ENCODE results near the gene KRT33B.
"Not testable (repeated sequence)": the region's sequence is repeated elsewhere in the genome, so short reads cannot be mapped to it uniquely, and the experiment has no call there.

Gene KRT33B

GRCh38 chr17:41346421-41346820 is 23.2 kb downstream of the KRT33B start:
- not testable (repeated sequence) for DNase-seq (ENCODE audit: low read depth)

GRCh38 chr17:41345992-41346391 is 23.6 kb downstream of the KRT33B start:
- no peak for DNase-seq (ENCODE audit: low read depth)

GRCh38 chr17:41343029-41343428 is 26.6 kb downstream of the KRT33B start:
- no peak for DNase-seq (ENCODE audit: low read depth)

- no peak for DNase-seq (ENCODE audit: low read depth)
Observed at GRCh38 chr17:41340934-41341861, 28.4 kb downstream of the KRT33B start.

GRCh38 chr17:41340494-41340893 is 29.1 kb downstream of the KRT33B start:
- DNase-seq (ENCODE audit: low read depth), result no peak

- no peak for DNase-seq (ENCODE audit: low read depth)
Observed at GRCh38 chr17:41339571-41340172, 29.9 kb downstream of the KRT33B start.

GRCh38 chr17:41338961-41339485 is 30.6 kb downstream of the KRT33B start:
- DNase-seq (ENCODE audit: low read depth), result peak; percentile 83

GRCh38 chr17:41335747-41336146 is 33.9 kb downstream of the KRT33B start:
- DNase-seq (ENCODE audit: low read depth), result no peak

GRCh38 chr17:41334385-41335305 is 35.0 kb downstream of the KRT33B start:
- no peak for DNase-seq (ENCODE audit: low read depth)

GRCh38 chr17:41333836-41334235 is 35.8 kb downstream of the KRT33B start:
- DNase-seq (ENCODE audit: low read depth), result no peak

GRCh38 chr17:41333098-41333497 is 36.5 kb downstream of the KRT33B start:
- no peak for DNase-seq (ENCODE audit: low read depth)

- no peak for DNase-seq (ENCODE audit: low read depth)
Observed at GRCh38 chr17:41332239-41332638, 37.4 kb downstream of the KRT33B start.

- no peak for DNase-seq (ENCODE audit: low read depth)
Observed at GRCh38 chr17:41331606-41332005, 38.0 kb downstream of the KRT33B start.

GRCh38 chr17:41329279-41329948 is 40.2 kb downstream of the KRT33B start:
- DNase-seq (ENCODE audit: low read depth), result peak; percentile 48

GRCh38 chr17:41328207-41328606 is 41.4 kb downstream of the KRT33B start:
- DNase-seq (ENCODE audit: low read depth), result no peak

- DNase-seq (ENCODE audit: low read depth), result no peak
Observed at GRCh38 chr17:41327411-41328120, 42.0 kb downstream of the KRT33B start.

- DNase-seq (ENCODE audit: low read depth), result no peak
Observed at GRCh38 chr17:41326173-41327145, 43.2 kb downstream of the KRT33B start.

- no peak for DNase-seq (ENCODE audit: low read depth)
Observed at GRCh38 chr17:41325611-41326010, 44.0 kb downstream of the KRT33B start.

GRCh38 chr17:41325126-41325525 is 44.5 kb downstream of the KRT33B start:
- DNase-seq (ENCODE audit: low read depth), result no peak

All from fibroblast of gingiva (primary cell).